ENCODE results near the gene ZBTB7C.

DNA sequence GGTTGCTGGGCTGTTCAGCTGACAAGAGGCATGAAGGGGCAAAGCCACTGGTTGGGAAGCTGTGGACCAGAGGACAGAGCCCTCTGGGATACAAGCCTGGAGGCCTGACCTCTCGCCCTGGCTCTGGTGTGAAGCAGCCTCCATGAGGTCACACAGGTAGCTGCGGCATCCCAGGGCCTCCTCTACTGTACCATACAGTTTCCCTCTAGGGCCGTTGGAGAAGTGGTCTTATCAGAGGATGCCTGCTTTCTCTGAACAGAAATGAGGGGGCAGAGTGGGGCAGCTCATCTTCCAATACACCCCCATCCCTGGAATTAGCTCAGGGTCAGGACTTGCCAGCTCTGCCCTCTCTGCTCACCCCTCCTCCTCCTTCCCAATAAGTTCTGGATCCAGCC, 343.6 kb downstream of the ZBTB7C start:
- TF ChIP-seq, protein P1, sequence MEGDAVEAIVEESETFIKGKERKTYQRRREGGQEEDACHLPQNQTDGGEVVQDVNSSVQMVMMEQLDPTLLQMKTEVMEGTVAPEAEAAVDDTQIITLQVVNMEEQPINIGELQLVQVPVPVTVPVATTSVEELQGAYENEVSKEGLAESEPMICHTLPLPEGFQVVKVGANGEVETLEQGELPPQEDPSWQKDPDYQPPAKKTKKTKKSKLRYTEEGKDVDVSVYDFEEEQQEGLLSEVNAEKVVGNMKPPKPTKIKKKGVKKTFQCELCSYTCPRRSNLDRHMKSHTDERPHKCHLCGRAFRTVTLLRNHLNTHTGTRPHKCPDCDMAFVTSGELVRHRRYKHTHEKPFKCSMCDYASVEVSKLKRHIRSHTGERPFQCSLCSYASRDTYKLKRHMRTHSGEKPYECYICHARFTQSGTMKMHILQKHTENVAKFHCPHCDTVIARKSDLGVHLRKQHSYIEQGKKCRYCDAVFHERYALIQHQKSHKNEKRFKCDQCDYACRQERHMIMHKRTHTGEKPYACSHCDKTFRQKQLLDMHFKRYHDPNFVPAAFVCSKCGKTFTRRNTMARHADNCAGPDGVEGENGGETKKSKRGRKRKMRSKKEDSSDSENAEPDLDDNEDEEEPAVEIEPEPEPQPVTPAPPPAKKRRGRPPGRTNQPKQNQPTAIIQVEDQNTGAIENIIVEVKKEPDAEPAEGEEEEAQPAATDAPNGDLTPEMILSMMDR (IDR thresholded peaks at IDR 0.05), result no peak
- no peak for TF ChIP-seq POLR2AphosphoS5 (IDR thresholded peaks at IDR 0.05)
